K562 (cell line): ENCODE measurements around the gene ACADL. TPM values are rescaled to one million over a fixed set of nuclear protein-coding genes. Genes with fewer than 3 reads are reported as not detected.

Experiments
- CBX1 ChIP-seq: sonication (generic); IDR thresholded peaks from 2 replicates; pipeline ENCODE4 v1.6.1; 2016; ENCODE audit warnings: antibody characterized with exemption, low read depth, mild to moderate bottlenecking
- ELK1 ChIP-seq: sonication (generic); formaldehyde crosslinking; IDR thresholded peaks from 2 replicates; pipeline ENCODE4 v1.8.1; 2022; ENCODE audit warnings: missing genetic modification reagents
- ETV1 ChIP-seq: fragments of 450-650 bp; conservative IDR thresholded peaks from 2 replicates; pipeline ENCODE4 v1.6.1; 2016; ENCODE audit warnings: missing genetic modification characterization, control low read depth, low read depth, missing compliant biosample characterization
- FOXJ3 ChIP-seq: sonication (generic); formaldehyde crosslinking; IDR thresholded peaks from 2 replicates; pipeline ENCODE4 v1.4.0; 2020; ENCODE audit warnings: mild to moderate bottlenecking, missing genetic modification reagents
- GATA2 ChIP-seq: sonication (generic); formaldehyde crosslinking; IDR thresholded peaks from 2 replicates; pipeline ENCODE4 v1.4.0; 2020; ENCODE audit warnings: mild to moderate bottlenecking, missing genetic modification reagents
- GATAD2A ChIP-seq: fragments of 450-650 bp; IDR thresholded peaks from 2 replicates; pipeline ENCODE4 v1.6.1; 2017
- GTF2A2 ChIP-seq: IDR thresholded peaks from 2 replicates; pipeline ENCODE4 v1.6.1; 2016; ENCODE audit warnings: mild to moderate bottlenecking, missing genetic modification characterization, missing compliant biosample characterization
- GTF2E2 ChIP-seq: fragments of 200-800 bp; sonication (Bioruptor generic); IDR thresholded peaks from 2 replicates; pipeline ENCODE4 v1.6.1; 2016; ENCODE audit warnings: missing genetic modification characterization, missing compliant biosample characterization
- HMG20B ChIP-seq: fragments of 250-450 bp; sonication (Bioruptor Pico); IDR thresholded peaks from 2 replicates; pipeline ENCODE4 v1.5.0; 2021; ENCODE audit warnings: mild to moderate bottlenecking
- IFI16 ChIP-seq: fragments of 250-450 bp; sonication (Bioruptor Pico); IDR thresholded peaks from 2 replicates; pipeline ENCODE4 v2.1.2; 2022; ENCODE audit warnings: mild to moderate bottlenecking, inconsistent platforms
- IRF2 ChIP-seq: sonication (generic); formaldehyde crosslinking; IDR thresholded peaks from 2 replicates; pipeline ENCODE4 v1.8.1; 2022; ENCODE audit warnings: mild to moderate bottlenecking, missing genetic modification reagents
- NCOA1 ChIP-seq: fragments of 450-650 bp; IDR thresholded peaks from 2 replicates; pipeline ENCODE4 v1.6.1; 2016; ENCODE audit warnings: low read depth
- PCBP2 ChIP-seq: fragments of 200-400 bp; formaldehyde crosslinking; IDR thresholded peaks from 2 replicates; pipeline ENCODE4 v1.6.1; 2018; ENCODE audit warnings: low read length, low read depth, mild to moderate bottlenecking, moderate library complexity; ENCODE audit not compliant: poor library complexity, severe bottlenecking
- PYGO2 ChIP-seq: fragments of 450-650 bp; IDR thresholded peaks from 2 replicates; pipeline ENCODE4 v1.6.1; 2016; ENCODE audit warnings: mild to moderate bottlenecking, missing genetic modification characterization, moderate library complexity, missing compliant biosample characterization
- RAD51 ChIP-seq: fragments of 450-650 bp; IDR thresholded peaks from 2 replicates; pipeline ENCODE4 v1.7.1; 2016; ENCODE audit warnings: low read depth, mild to moderate bottlenecking, borderline replicate concordance
- RBFOX2 ChIP-seq: fragments of 200-400 bp; formaldehyde crosslinking; IDR thresholded peaks from 2 replicates; pipeline ENCODE4 v1.6.1; 2017; ENCODE audit warnings: low read depth, mild to moderate bottlenecking, low read length, moderate library complexity
- SMAD2 ChIP-seq: fragments of 150-350 bp; IDR thresholded peaks from 2 replicates; pipeline ENCODE4 v1.6.1; 2014; ENCODE audit warnings: low read depth, mild to moderate bottlenecking, low read length
- SMARCA4 ChIP-seq: fragments of 450-650 bp; IDR thresholded peaks from 2 replicates; pipeline ENCODE4 v1.6.1; 2016
- TEAD1 ChIP-seq, 2 experiments: fragments of 450-650 bp in 1 of 2; sonication (generic) in 1 of 2; formaldehyde crosslinking; IDR thresholded peaks; 2 replicates each; pipeline versions ENCODE4 v1.4.0 to v1.8.0; 2020 to 2022; ENCODE audit warnings: mild to moderate bottlenecking in 2 of 2, missing genetic modification reagents in 1 of 2
- U2AF2 ChIP-seq: fragments of 200-400 bp; formaldehyde crosslinking; optimal IDR thresholded peaks from 2 replicates; pipeline ENCODE3; 2017; ENCODE audit warnings: low read depth, mild to moderate bottlenecking, low read length
- WHSC1 ChIP-seq: IDR thresholded peaks from one replicate; pipeline ENCODE4 v1.6.1; 2012; ENCODE audit warnings: low read length, control low read depth, inconsistent platforms
- XRCC3 ChIP-seq: fragments of 450-650 bp; IDR thresholded peaks from 2 replicates; pipeline ENCODE4 v1.6.1; 2017; ENCODE audit warnings: mild to moderate bottlenecking, moderate library complexity
- YBX1 ChIP-seq: fragments of 450-650 bp; IDR thresholded peaks from 2 replicates; pipeline ENCODE4 v1.7.1; 2016; ENCODE audit warnings: mild to moderate bottlenecking
- ZFP30 ChIP-seq: fragments of 250-450 bp; sonication (Bioruptor Pico); IDR thresholded peaks from 2 replicates; pipeline ENCODE4 v1.8.0; 2022; ENCODE audit warnings: moderate library complexity, mild to moderate bottlenecking, inconsistent platforms, borderline replicate concordance
- ZNF76 ChIP-seq: fragments of 250-450 bp; sonication (Bioruptor Pico); IDR thresholded peaks from 2 replicates; pipeline ENCODE4 v1.4.0; 2020; ENCODE audit warnings: mild to moderate bottlenecking, moderate library complexity, borderline replicate concordance
- ZNF79 ChIP-seq: fragments of 250-450 bp; sonication (Bioruptor Pico); IDR thresholded peaks from 2 replicates; pipeline ENCODE4 v1.4.0; 2020; ENCODE audit warnings: low read depth, mild to moderate bottlenecking, moderate library complexity
- polyA plus RNA-seq, 8 experiments: library from polyadenylated mRNA; depleted of rRNA in 4 of 8; stranded (reverse) in 5 of 8; unstranded in 3 of 8; fragments of >200 nt; fragmentation: Nextera tagmentation in 2 of 8; fragmentation: Illumina TruSeq in 1 of 8; extraction: Ambion mirVana in 2 of 8; extraction: Trizol in 1 of 8; gene quantifications; 2 replicates each; pipeline versions ENCODE4 v1.2.1 to v1.2.3, GENCODE V29; 2011 to 2014; ENCODE audit warnings: inconsistent platforms in 1 of 8, missing spikeins in 1 of 8
- total RNA-seq, 7 experiments: library from RNA; depleted of rRNA in 6 of 7; stranded (reverse); fragments of >200 nt in 6 of 7; fragmentation: Illumina TruSeq in 2 of 7; extraction: Trizol in 2 of 7; gene quantifications; 2 replicates each; pipeline versions ENCODE4 v1.2.1 to v1.2.3, GENCODE V29; 2011 to 2021; ENCODE audit warnings: low replicate concordance in 1 of 7
- TF ChIP-seq, protein P1 (sequence below), 3 experiments: fragments of 200-800 bp in 1 of 3; fragments of 250-450 bp in 1 of 3; fragments of 450-650 bp in 1 of 3; sonication (Bioruptor Pico) in 1 of 3; sonication (Bioruptor generic) in 1 of 3; formaldehyde crosslinking in 1 of 3; IDR thresholded peaks; 2 replicates each; pipeline versions ENCODE4 v1.6.1 to v1.8.0; 2016 to 2022; ENCODE audit warnings: mild to moderate bottlenecking in 2 of 3, missing genetic modification characterization in 2 of 3, missing compliant biosample characterization in 1 of 3, moderate library complexity in 1 of 3

Gene ACADL
- total and polyA plus RNA-seq, 9 of the 15 experiments (the other 6 are each of a cell fraction or from before 2014, with no cell fraction given), result 0.07 TPM; not detected in 8

DNA sequence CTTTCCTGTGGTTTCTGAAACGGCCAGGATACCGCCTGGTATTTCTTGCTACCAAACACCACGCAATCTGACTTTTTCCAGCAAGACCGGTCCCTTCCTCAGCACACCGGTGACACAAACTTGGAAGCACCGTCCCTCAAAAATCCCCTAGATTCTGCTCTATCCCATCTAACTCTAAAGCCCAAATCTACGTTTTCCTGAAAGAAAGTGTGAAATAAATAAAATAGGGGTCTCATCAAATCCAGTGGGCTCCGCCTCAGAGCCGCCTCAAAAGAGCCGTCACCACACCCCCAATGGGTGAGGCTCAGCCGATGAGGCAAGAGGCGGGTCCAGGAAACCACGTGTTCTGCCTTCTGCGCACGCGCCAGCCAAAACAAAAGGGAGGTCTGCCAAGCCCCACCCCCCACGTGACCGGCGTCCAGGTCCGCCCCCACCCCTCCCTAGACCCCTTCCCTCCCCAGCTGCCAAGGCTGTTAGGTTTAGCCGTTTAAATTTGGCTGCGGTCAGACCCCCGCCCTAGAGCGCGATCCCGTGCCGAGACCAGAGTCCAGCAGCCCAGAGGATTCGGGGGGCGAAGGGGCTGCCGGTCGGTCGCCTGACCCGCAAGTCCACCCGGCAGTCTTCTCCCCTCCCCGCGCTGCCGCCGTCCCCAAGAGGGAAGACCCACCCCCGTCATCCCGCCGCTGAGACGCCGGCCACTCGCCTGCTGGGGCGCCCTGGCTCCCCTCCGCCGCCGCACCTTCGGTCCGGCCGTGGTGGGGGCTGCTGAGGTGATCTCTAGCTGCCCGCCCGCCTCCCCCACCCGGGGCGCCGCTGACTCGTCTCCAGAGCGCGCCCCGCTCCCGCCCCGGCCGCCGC lies 54.6 kb downstream of the ACADL start (continued):
- TF ChIP-seq IFI16 (CRISPR knock-in tag) (no peak), ETV1 (tag) (no peak), GTF2E2 (tag) (no peak), TEAD1 (CRISPR knock-in tag; IDR thresholded peaks at IDR 0.05) (no peak), NCOA1 (no peak), GATAD2A (no peak), ZFP30 (no peak), GTF2A2 (no peak), ZNF79 (CRISPR knock-in tag) (no peak), FOXJ3 (CRISPR knock-in tag) (no peak), XRCC3 (no peak), RAD51 (peak; percentile 89), IRF2 (CRISPR knock-in tag) (no peak), U2AF2 (no peak), RBFOX2 (peak; percentile 66), SMARCA4 (no peak), GATA2 (CRISPR knock-in tag) (no peak), ZNF76 (CRISPR knock-in tag) (no peak), WHSC1 (no peak), HMG20B (CRISPR knock-in tag) (no peak), CBX1 (no peak), SMAD2 (no peak), ELK1 (no peak), PYGO2 (tag) (no peak), YBX1 (no peak), PCBP2 (no peak)
- TF ChIP-seq, protein P1, sequence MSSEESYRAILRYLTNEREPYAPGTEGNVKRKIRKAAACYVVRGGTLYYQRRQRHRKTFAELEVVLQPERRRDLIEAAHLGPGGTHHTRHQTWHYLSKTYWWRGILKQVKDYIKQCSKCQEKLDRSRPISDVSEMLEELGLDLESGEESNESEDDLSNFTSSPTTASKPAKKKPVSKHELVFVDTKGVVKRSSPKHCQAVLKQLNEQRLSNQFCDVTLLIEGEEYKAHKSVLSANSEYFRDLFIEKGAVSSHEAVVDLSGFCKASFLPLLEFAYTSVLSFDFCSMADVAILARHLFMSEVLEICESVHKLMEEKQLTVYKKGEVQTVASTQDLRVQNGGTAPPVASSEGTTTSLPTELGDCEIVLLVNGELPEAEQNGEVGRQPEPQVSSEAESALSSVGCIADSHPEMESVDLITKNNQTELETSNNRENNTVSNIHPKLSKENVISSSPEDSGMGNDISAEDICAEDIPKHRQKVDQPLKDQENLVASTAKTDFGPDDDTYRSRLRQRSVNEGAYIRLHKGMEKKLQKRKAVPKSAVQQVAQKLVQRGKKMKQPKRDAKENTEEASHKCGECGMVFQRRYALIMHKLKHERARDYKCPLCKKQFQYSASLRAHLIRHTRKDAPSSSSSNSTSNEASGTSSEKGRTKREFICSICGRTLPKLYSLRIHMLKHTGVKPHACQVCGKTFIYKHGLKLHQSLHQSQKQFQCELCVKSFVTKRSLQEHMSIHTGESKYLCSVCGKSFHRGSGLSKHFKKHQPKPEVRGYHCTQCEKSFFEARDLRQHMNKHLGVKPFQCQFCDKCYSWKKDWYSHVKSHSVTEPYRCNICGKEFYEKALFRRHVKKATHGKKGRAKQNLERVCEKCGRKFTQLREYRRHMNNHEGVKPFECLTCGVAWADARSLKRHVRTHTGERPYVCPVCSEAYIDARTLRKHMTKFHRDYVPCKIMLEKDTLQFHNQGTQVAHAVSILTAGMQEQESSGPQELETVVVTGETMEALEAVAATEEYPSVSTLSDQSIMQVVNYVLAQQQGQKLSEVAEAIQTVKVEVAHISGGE (CRISPR knock-in tag; IDR thresholded peaks at IDR 0.05), result no peak
